Adipose tissue (tissue), 3 donors: ENCODE data around the gene SGSM2. TPM values are rescaled to one million over a fixed set of nuclear protein-coding genes. Genes with fewer than 3 reads are reported as not detected.
"Not testable (repeated sequence)": the region's sequence is repeated elsewhere in the genome, so short reads cannot be mapped to it uniquely, and the experiment has no call there.

Source experiments
- H3K27ac ChIP-seq: one replicate; pipeline ENCODE4 v1.5.1; 2013; ENCODE audit warnings: low read depth, low read length
- WGBS, 3 donors: extraction: QIAGEN DNeasy Blood & Tissue Kit; methylation state at CpG; one replicate each; pipeline ENCODE4 v1.1.7; 2013; 5-methylcytosine and 5-hydroxymethylcytosine counted together
- polyA plus RNA-seq, 3 donors: library from polyadenylated mRNA; stranded (reverse); fragments of 200-250 nt; gene quantifications; one replicate each; pipeline ENCODE4 v1.2.3, GENCODE V29; 2013
- donor health status: healthy with polysubstance abuse.
- donor health status: Bipolar disorder and iron deficiency.
- donor health status: healthy.

Gene SGSM2, protein sequence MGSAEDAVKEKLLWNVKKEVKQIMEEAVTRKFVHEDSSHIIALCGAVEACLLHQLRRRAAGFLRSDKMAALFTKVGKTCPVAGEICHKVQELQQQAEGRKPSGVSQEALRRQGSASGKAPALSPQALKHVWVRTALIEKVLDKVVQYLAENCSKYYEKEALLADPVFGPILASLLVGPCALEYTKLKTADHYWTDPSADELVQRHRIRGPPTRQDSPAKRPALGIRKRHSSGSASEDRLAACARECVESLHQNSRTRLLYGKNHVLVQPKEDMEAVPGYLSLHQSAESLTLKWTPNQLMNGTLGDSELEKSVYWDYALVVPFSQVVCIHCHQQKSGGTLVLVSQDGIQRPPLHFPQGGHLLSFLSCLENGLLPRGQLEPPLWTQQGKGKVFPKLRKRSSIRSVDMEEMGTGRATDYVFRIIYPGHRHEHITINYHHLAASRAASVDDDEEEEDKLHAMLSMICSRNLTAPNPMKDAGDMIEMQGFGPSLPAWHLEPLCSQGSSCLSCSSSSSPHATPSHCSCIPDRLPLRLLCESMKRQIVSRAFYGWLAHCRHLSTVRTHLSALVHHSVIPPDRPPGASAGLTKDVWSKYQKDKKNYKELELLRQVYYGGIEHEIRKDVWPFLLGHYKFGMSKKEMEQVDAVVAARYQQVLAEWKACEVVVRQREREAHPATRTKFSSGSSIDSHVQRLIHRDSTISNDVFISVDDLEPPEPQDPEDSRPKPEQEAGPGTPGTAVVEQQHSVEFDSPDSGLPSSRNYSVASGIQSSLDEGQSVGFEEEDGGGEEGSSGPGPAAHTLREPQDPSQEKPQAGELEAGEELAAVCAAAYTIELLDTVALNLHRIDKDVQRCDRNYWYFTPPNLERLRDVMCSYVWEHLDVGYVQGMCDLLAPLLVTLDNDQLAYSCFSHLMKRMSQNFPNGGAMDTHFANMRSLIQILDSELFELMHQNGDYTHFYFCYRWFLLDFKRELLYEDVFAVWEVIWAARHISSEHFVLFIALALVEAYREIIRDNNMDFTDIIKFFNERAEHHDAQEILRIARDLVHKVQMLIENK
- 10 to 100 TPM; 22.0 to 72.3 (median 38.6) TPM for polyA plus RNA-seq

DNA sequence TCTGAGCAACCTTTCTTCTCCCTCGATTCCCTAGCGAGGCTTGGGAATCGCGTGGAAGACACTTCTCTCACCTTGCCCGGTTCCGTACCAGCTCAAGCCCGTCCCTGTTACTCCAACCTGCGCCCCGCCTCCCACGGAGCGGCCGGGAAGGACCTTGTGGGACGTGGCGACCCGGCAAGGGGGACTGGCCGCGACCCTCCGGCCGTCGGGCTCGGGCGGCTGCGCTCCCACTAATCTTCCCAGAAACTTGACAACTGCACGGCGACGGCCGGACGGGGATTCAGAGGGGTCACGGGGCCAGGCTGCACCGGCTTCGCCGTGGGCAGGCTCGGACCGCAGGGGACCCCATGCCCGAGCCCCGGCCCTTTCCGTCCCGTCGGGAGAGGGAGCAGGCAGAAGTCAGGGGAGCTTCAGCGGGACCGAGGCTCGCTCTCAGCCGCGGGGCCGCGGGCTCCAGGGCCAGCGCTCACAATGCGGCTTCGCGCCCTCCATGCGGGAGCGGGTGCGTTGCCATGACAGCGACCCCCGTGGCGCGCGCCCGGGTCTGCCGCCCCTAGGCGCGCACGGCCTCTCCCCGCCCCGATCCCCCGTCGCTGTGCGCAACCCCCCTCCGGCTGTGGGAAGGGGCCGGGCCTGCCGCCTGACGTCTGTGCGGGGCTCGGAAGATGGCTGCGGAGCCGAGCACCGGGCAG is at the start of gene SGSM2:
SGSM2 (plus strand) TSS at position 650 of the 692 bp plus-strand sequence. CDS start 188 bp downstream, outside the sequence.
- peak within 1 kb of the TSS; percentile 73 for H3K27ac ChIP-seq
- WGBS, 3 donors, result 1% methylated on average over 66 to 77 of the region's 77 CpGs

DNA sequence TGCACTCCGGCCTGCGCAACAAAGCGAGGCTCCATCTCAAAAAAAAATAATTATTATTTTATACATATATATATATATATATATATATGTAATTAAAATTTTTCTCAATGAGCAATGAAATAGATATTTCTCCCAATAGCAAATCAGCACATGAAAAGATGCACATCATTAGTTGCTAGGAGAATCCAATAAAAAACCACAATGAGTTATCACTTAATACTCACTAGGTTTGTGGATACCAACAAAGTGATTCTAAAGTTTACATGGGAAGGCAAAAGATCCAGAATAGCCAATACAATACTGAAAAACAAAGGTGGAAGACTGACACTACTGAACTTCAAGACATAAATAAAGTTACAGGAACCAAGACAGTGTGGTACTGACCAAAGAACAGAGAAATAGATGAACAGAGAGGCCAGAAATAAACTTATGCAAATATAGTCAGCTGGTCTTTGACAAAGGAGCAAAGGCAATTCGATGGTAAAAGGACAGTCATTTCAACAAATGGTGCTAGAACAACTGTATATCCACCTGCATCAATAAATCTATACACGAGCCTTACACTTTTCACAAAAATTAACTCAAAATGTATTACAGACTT is 47.3 kb upstream of the SGSM2 start:
- 96 to 97% (median 96%) methylated on average over 5 of the region's 5 CpGs for WGBS, 3 donors
- H3K27ac ChIP-seq, result no peak overlapping the region

DNA sequence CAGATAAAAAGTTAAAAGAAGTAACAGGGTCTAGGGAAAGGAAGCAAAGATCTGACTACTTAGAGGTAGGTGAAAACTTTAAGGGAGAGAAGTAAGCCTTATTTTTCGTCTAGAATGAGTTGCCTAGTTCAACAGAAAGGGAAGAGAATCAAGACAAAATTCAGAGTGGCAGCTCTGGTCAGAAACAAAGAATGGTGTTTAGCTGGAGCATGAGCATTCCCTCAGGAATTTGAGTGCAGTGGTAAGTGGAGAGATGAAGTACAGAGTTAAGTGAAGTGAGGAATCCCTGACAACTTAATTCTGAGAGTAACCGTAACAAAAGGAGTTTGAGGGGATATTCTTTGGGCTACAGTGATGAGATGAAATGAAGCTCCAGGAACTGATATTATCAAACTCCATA is 45.2 kb upstream of the SGSM2 start:
- 79 to 92% (median 88%) methylated on average over 2 of the region's 2 CpGs for whole genome bisulfite sequencing, 3 donors

DNA sequence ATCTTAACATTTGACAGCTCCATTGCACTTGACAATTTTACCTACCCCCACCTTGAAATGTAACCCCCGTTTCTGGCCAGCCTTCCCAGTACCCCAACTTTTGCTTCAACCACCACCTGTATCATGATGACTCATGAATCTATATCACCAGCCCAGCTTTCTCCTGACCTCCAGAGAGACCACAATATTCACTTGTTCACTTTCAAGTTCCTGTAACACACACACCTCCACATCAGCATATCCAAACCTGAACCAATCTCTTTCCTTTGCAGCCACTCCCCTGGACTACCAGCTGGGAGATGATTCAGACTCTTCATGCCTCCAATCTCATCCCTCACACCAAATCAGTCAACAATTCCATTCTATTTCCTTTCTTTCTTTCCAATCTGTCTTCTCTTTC is 41.7 kb upstream of the SGSM2 start:
- 82 to 88% (median 86%) methylated on average over 1 of the region's 1 CpG for WGBS, 3 donors

More for the DNA sequence above, 45.2 kb upstream of the SGSM2 start:
- no peak overlapping the region for H3K27ac ChIP-seq

DNA sequence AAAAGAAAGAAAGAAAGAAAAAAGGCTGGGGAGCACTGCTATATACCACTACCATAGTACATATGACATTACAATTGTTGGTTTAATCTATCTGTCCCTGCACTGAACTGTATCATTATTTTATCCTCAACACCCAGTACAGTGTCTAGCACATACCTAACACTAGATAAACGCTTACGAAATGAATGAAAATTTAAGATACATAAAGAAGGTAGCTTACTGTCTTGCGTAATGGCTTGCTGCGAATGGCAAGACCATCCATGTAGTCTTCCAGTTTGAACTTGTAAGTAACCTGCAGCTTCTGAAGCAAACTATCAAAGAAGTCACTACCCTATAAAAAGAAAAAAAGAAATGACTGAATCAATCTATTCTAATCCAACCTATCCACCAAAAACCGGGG is 40.3 kb upstream of the SGSM2 start:
- 89 to 91% (median 90%) methylated on average over 5 of the region's 5 CpGs for WGBS, 3 donors
- no peak overlapping the region for H3K27ac ChIP-seq

More for the DNA sequence above, 41.7 kb upstream of the SGSM2 start:
- H3K27ac ChIP-seq, result no peak overlapping the region

DNA sequence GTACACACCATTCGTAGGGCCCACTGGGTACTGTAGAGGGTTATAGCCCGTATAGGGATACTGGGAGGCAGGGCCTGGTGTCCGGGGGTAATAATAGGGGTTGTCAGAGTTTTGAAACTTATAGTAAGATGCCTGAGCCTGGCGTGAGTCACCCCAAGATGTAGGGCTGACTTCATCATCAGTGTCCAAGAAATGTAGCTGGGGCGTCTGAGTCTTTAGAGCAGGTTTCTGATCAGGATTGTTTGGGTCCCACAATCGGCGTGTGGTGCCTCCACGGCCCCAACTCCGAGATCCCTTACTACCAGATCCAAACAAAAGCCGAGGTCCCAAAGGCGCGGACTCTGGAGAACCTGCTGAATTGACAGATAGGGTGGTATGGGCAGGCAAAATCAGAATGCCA is 38.2 kb upstream of the SGSM2 start:
- H3K27ac ChIP-seq, result no peak overlapping the region
- 92 to 95% (median 94%) methylated on average over 12 of the region's 12 CpGs for WGBS, 3 donors

DNA sequence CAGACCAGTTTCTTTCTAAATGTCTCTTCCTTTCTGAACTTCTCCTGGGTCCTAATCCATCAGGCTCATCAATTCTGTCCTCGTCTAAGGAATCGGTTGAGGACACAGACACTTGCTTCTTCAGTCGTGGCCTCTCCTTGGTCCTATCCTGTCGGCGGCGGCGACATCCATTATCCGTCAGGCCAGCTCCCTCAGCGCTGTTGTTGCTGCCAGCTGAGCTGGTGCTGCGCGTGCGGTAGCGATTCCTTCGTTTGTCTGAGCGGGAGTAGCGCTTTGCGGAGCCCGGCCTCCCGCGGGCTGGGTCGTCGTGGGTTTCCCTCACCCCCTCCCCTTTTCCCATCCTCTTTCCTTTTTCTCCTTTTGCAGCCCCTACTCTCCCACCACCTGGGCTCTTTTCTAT is 37.5 kb upstream of the SGSM2 start:
- H3K27ac ChIP-seq, result no peak overlapping the region
- WGBS, 3 donors, result 85 to 92% (median 90%) methylated on average over 22 of the region's 22 CpGs

DNA sequence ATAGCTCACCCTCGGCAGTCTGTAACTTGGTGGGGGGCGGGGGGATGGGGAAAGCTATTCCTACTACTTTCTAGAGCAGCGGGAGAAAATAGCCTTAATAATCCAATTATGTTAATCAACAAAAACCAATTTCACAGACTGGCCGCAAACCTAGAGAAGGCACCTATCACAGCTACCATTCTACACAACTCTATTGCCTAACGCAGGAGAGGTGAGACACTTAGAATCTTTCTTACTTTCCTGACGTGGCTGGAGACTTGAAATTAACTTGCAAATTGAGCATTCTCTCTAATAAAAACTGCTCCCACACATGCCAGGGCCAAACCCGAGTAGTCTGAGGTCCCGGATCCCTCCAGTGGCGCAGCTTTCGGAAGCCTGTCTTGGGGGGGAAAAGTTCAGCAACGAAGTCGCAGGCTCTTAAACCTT is 34.5 kb upstream of the SGSM2 start:
- 2 to 4% (median 3%) methylated on average over 12 of the region's 12 CpGs for WGBS, 3 donors
- peak overlapping the region; percentile 42 for H3K27ac ChIP-seq

DNA sequence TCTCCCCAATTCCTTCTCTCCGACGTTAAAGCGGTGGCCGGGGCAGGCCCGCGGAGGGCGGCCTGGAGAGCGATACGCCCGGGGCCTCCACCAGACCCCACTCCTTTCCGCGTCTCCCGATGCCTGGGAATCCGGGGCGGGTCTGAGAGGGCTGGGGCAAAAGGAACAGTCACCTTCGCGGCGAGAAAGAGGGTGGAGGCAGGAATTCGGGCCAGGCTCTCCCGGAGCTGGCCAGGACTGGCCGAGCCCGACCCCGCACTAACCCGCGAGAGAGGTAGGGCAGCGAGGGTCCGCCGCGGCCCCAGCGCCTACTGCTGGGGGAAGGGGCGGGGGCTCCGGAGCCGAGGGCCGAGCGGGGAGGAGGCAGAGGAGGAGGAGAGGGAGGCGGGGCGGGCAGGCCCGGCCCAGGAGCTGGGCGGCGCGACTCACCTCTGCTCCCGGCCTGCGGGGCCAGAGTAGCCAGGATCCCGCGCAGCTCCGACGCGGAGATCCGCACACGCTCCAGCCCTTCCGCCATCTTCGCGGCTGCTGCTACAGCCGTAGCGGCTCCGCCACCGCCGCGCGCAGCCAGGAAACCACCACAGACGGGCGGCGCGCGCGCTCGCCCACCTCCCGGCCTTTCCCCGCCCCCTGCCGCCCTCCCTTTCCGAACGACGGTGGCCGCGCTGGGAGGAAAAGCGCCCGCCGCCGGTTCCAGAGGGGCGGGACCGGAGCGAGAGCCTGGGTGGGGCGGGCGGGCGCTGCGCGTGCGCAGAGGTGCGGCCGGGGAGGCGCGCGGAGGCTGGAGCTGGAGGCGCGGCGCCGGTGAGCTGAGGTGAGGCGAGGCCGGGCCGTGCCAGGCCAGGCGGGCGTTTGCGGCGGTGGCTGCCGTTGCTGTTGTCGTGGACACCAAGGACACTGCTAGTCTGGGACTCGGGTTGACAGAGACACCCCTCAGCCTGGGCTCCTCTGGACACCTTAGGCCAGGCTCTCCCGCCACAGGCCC is 33.8 kb upstream of the SGSM2 start, which contains the start of the genes SMG6 and SRR:
SMG6 (minus strand) TSS at position 582 of the 985 bp plus-strand sequence; CDS start at position 517, 65 bp downstream.
SRR (plus strand) TSS at position 747 of the 985 bp plus-strand sequence. CDS start 11,611 bp downstream, outside the sequence.
- WGBS, 3 donors, result 0 to 1% (median 0%) methylated on average over 61 to 107 of the region's 108 CpGs
- H3K27ac ChIP-seq, result peak within 1 kb of the TSS; percentile 51

DNA sequence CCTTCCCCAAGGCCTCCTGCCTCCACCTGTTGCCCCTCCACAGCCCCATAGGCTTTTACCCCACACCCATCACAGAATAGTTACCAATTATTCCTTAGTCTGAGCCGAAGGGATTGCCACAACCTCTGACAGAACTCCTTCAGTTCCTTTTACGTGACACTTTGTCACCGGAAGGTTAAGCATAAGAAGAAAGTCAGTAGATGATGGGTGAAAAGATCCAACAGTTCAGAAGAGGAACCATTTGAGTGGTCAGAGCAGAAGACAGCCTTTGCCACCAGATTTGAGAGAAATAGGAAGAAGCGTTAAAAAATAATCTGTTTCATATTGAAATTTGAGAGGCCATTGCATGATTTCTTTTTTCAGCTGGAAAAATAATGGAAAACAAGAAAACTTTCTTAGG is 32.4 kb upstream of the SGSM2 start:
- no peak overlapping the region for H3K27ac ChIP-seq
- WGBS, 3 donors, result 71 to 87% (median 81%) methylated on average over 4 of the region's 4 CpGs

DNA sequence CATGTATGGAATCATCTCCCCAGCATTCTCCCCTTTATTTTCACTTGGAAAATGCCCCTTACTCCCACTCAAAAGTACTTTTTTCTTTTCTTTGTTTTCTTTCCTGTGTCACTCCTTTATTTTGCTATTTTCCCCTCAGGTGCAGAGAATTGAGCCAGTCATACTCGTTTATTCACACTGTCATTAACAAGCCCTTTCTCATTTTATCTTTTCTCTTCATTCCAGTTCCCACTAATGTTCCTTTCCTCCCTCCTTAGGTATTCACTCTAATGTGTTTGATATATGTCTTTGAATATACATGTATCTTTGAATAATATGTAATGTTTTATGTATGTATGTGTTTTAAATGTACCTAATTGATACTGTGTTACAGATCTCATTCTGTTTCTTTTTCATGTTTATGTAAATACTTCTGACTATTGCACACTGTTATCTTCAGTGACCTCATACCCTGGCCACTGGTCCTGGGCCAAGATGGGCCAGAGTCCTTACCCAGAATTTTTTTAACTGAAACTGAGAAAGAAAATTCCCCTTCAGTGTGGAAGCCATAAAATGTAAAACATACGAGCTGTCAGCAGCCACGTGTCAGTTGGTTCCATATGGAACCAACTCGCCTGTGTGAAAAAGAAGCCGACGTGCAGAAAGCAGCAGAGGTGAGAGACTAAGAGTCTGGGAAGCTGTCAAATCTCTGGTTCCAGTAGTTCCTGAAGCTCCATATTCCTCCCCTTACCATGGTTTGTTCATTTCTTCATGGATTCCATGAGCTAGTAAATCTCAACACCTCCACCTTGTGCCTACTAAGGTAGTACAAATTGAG is 27.8 kb upstream of the SGSM2 start:
- no peak overlapping the region for H3K27ac ChIP-seq

DNA sequence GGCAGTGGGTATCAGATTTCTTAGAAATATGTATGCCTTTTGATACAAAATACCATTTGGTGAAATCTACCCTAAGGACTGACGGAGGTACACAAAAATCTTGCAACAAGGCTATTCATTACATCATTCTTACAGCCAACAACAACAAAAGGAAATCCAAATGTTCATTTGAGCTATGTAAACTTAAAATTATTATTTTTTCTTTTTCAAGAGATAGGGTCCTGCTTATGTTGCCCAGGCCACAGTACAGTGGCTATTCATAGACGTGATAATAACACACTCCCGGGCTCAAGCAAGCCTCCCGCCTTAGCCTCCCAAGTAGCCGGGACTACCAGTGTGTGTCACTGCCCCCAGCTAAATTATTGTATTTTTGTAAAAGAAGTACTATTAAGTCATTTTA is 24.6 kb upstream of the SGSM2 start:
- H3K27ac ChIP-seq, result no peak overlapping the region
- WGBS, 3 donors, result 90 to 98% (median 96%) methylated on average over 5 of the region's 5 CpGs

More for the DNA sequence above, 27.8 kb upstream of the SGSM2 start:
- WGBS, 3 donors, result 46 to 73% (median 68%) methylated on average over 6 of the region's 6 CpGs

DNA sequence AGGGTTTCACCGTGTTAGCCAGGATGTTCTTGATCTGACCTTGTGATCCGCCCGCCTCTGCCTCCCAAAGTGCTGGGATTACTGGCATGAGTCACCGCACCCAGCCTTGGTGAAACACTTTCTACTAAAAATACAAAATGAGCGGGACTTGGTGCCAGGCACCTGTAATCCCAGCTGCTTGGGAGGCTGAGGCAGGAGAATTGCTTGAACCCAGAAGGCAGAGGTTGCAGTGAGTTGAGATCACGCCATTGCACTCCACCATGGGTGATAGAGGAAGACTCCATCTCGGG is 20.4 kb upstream of the SGSM2 start:
- H3K27ac ChIP-seq, result not testable (repeated sequence)
- 89 to 95% (median 95%) methylated on average over 7 of the region's 7 CpGs for WGBS, 3 donors

DNA sequence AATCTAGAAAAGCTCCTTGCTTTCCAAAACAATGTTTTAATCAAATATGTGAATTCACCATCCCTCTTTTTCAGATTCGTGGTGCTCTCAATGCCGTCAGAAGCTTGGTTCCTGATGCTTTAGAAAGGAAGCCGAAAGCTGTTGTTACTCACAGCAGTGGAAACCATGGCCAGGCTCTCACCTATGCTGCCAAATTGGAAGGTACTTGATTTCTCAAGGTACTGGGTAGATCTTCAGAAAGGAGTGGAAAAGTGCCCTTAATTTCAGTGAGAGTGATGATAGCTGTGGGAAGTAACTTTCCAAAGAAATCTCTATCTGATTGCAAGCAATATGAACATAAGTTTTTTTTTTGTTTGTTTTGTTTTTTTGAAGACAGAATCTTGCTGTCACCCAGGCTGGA is 19.5 kb upstream of the SGSM2 start:
- WGBS, 3 donors, result 89 to 97% (median 95%) methylated on average over 3 of the region's 3 CpGs
- H3K27ac ChIP-seq, result no peak overlapping the region

DNA sequence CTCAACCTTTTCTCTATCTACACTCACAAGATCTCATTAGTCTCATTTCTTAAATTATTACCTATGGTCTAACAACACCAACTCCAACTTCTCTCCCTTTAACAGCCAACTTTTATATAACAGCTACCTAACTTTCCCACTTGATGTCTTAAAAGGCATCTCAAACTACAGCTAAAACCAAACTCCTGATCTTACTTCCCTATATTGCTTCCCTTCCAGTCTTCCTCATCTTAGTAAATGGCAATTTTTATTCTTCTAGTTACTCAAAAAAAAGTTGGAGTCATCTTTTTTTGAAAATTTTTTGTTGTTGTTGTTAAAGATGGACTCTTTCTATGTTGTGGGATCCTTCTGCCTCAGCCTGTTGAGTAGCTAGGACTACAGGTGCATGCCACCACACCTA is 18.2 kb upstream of the SGSM2 start:
- no peak overlapping the region for H3K27ac ChIP-seq

DNA sequence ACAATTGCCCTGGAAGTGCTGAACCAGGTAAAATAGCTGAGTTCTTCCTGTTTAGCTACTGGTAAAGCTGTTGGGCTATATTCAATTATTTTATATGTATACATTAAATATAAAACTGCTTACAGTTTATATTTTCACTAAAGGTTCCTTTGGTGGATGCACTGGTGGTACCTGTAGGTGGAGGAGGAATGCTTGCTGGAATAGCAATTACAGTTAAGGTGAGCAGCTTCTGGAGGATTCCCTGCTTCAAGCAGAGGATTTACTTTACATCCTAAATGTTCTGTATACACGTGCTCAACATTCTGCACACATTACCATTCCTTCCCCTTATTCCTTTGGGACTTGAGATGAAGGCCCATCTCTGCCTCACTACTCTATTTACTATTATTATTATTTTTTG is 15.9 kb upstream of the SGSM2 start:
- H3K27ac ChIP-seq, result no peak overlapping the region
- 58 to 83% (median 70%) methylated on average over 1 of the region's 1 CpG for WGBS, 3 donors
